Measurements from ENCODE around the gene BLCAP. TPM values are rescaled to one million over a fixed set of nuclear protein-coding genes. Genes with fewer than 3 reads are reported as not detected.

Gene BLCAP
- total RNA-seq, 1 donor from 2014 or later, result 111 TPM

- TF ChIP-seq CTCF (IDR thresholded peaks at IDR 0.05; ENCODE audit: insufficient read depth, low read depth, low read length) (no peak), EZH2 (IDR thresholded peaks at IDR 0.05; ENCODE audit: insufficient read depth, low read length) (no peak)
- FAIRE-seq, result no peak
Measured at GRCh38 chr20:37533154-37533715, 5.6 kb upstream of the BLCAP start.

GRCh38 chr20:37531856-37532255 lies 4.2 kb upstream of the BLCAP start:
- no peak overlapping the region for H3K4me3 Mint-ChIP-seq (ENCODE audit: unreplicated experiment)
- H3K9ac ChIP-seq (ENCODE audit: low read length), result no peak overlapping the region
- TF ChIP-seq EZH2 (IDR thresholded peaks at IDR 0.05; ENCODE audit: insufficient read depth, low read length) (no peak), CTCF (IDR thresholded peaks at IDR 0.05; ENCODE audit: insufficient read depth, low read depth, low read length) (no peak)
- no peak for DNase-seq (ENCODE audit: low read depth)
- no peak overlapping the region for H3K27ac Mint-ChIP-seq (ENCODE audit: unreplicated experiment)
- FAIRE-seq, result no peak
- peaks cover 2% of the 10 kb centered on the region for H3K36me3 Mint-ChIP-seq (ENCODE audit: low read depth, unreplicated experiment)
- H4K20me1 ChIP-seq (ENCODE audit: insufficient read depth, low read length), result peaks cover 2% of the 10 kb centered on the region
- H3K27me3 ChIP-seq (ENCODE audit: insufficient read depth, low read length), result no peaks in the 10 kb centered on the region
- no peaks in the 10 kb centered on the region for H3K9me3 ChIP-seq (ENCODE audit: insufficient read depth, low read depth, low read length)
- H3K4me1 Mint-ChIP-seq (ENCODE audit: low read depth, unreplicated experiment), result peaks cover 12% of the 10 kb centered on the region
- no peak overlapping the region for H3K4me2 ChIP-seq (ENCODE audit: low read length)
- H3K9me3 Mint-ChIP-seq (ENCODE audit: unreplicated experiment), result no peaks in the 10 kb centered on the region
- H3K27ac ChIP-seq (ENCODE audit: low read depth, low read length), result no peak overlapping the region
- H2AFZ ChIP-seq (ENCODE audit: low read depth, low read length), result no peak overlapping the region
- H3K36me3 ChIP-seq (ENCODE audit: insufficient read depth, low read length), result no peaks in the 10 kb centered on the region
- H3K4me1 ChIP-seq (ENCODE audit: insufficient read depth, low read length), result peaks cover 10% of the 10 kb centered on the region
- no peak overlapping the region for H3K4me3 ChIP-seq (ENCODE audit: insufficient read depth, low read depth, low read length)
- H3K27me3 Mint-ChIP-seq (ENCODE audit: low read depth, unreplicated experiment), result peaks cover 4% of the 10 kb centered on the region
- peaks cover 10% of the 10 kb centered on the region for H3K79me2 ChIP-seq (ENCODE audit: insufficient read depth, low read length)

More at GRCh38 chr20:37533154-37533715, 5.6 kb upstream of the BLCAP start:
- Mint-ChIP-seq H3K27me3 (ENCODE audit: low read depth, unreplicated experiment) (peaks cover 4% of the 10 kb centered on the region), H3K9me3 (ENCODE audit: unreplicated experiment) (no peaks in the 10 kb centered on the region), H3K27ac (ENCODE audit: unreplicated experiment) (no peak overlapping the region), H3K4me3 (ENCODE audit: unreplicated experiment) (no peak overlapping the region), H3K36me3 (ENCODE audit: low read depth, unreplicated experiment) (no peaks in the 10 kb centered on the region), H3K4me1 (ENCODE audit: low read depth, unreplicated experiment) (peaks cover 12% of the 10 kb centered on the region)
- no peaks in the 10 kb centered on the region for H3K79me2 ChIP-seq (ENCODE audit: insufficient read depth, low read length)
- no peaks in the 10 kb centered on the region for H3K9me3 ChIP-seq (ENCODE audit: insufficient read depth, low read depth, low read length)
- no peak overlapping the region for H3K9ac ChIP-seq (ENCODE audit: low read length)
- no peaks in the 10 kb centered on the region for H4K20me1 ChIP-seq (ENCODE audit: insufficient read depth, low read length)
- H3K4me1 ChIP-seq (ENCODE audit: insufficient read depth, low read length), result peaks cover 9% of the 10 kb centered on the region
- H3K27me3 ChIP-seq (ENCODE audit: insufficient read depth, low read length), result no peaks in the 10 kb centered on the region
- H3K4me2 ChIP-seq (ENCODE audit: low read length), result no peak overlapping the region
- no peak overlapping the region for H2AFZ ChIP-seq (ENCODE audit: low read depth, low read length)
- no peak for DNase-seq (ENCODE audit: low read depth)
- H3K36me3 ChIP-seq (ENCODE audit: insufficient read depth, low read length), result no peaks in the 10 kb centered on the region
- no peak overlapping the region for H3K4me3 ChIP-seq (ENCODE audit: insufficient read depth, low read depth, low read length)
- no peak overlapping the region for H3K27ac ChIP-seq (ENCODE audit: low read depth, low read length)

- Histone ChIP-seq H2AFZ (ENCODE audit: low read depth, low read length) (no peak overlapping the region), H3K4me1 (ENCODE audit: insufficient read depth, low read length) (peaks cover 14% of the 10 kb centered on the region), H3K9ac (ENCODE audit: low read length) (no peak overlapping the region), H3K36me3 (ENCODE audit: insufficient read depth, low read length) (no peaks in the 10 kb centered on the region), H3K4me3 (ENCODE audit: insufficient read depth, low read depth, low read length) (no peak overlapping the region), H4K20me1 (ENCODE audit: insufficient read depth, low read length) (peaks cover 14% of the 10 kb centered on the region), H3K27me3 (ENCODE audit: insufficient read depth, low read length) (no peaks in the 10 kb centered on the region), H3K4me2 (ENCODE audit: low read length) (no peak overlapping the region), H3K27ac (ENCODE audit: low read depth, low read length) (no peak overlapping the region), H3K79me2 (ENCODE audit: insufficient read depth, low read length) (peaks cover 21% of the 10 kb centered on the region), H3K9me3 (ENCODE audit: insufficient read depth, low read depth, low read length) (no peaks in the 10 kb centered on the region)
- Mint-ChIP-seq H3K27me3 (ENCODE audit: low read depth, unreplicated experiment) (no peaks in the 10 kb centered on the region), H3K4me3 (ENCODE audit: unreplicated experiment) (no peak overlapping the region), H3K36me3 (ENCODE audit: low read depth, unreplicated experiment) (peaks cover 2% of the 10 kb centered on the region), H3K27ac (ENCODE audit: unreplicated experiment) (no peak overlapping the region), H3K4me1 (ENCODE audit: low read depth, unreplicated experiment) (peaks cover 14% of the 10 kb centered on the region), H3K9me3 (ENCODE audit: unreplicated experiment) (no peaks in the 10 kb centered on the region)
- DNase-seq (ENCODE audit: low read depth) (no peak), FAIRE-seq (no peak)
- TF ChIP-seq CTCF (IDR thresholded peaks at IDR 0.05; ENCODE audit: insufficient read depth, low read depth, low read length), result no peak
- TF ChIP-seq EZH2 (IDR thresholded peaks at IDR 0.05; ENCODE audit: insufficient read depth, low read length), result no peak
Measured at GRCh38 chr20:37530696-37531095, 3.0 kb upstream of the BLCAP start.

Measured in astrocyte (in vitro differentiated cells and primary cell).